ENCODE results near the gene ATRIP.

ATRIP gene

DNA sequence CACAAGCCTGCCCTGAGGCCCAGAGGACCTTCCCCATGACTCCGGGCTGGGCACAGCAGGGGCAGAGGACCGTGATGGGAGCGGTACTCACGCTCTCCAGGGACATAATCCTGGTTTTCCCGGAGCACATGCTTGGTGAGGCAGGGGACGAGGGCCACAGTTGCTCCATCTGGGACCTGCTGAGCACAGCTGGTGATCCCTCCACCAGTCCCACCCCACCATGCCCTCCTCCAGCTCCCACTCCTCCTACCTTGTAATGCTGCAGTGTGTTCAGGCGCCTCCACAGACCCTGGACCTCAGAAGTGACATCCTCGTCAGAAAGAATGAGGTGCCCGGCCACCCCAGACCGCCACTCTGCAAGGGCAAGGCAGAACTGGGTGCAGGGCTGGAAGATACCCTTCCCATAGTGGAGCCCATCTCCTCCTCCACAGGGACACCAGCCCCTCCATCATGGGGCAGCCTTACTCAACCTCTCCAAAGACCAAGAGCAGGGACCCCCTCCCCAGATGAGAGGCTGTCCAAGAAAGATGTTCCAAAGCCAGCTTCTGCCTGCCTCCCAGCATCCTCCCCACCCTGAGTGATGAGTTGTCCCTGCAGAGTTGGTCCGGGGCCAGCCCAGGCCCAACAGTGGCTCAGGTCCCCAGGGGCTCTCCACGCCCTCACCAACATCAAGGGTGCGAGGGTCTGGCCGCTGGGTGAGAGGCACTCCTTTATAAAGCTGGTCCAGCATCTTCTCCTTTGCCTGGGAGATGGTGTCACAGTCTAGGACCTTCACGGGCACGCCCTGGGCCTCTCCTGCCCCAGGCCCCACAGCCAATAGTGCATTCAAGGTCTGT is 36.1 kb upstream of the ATRIP start:
- no peak for DNase-seq

DNA sequence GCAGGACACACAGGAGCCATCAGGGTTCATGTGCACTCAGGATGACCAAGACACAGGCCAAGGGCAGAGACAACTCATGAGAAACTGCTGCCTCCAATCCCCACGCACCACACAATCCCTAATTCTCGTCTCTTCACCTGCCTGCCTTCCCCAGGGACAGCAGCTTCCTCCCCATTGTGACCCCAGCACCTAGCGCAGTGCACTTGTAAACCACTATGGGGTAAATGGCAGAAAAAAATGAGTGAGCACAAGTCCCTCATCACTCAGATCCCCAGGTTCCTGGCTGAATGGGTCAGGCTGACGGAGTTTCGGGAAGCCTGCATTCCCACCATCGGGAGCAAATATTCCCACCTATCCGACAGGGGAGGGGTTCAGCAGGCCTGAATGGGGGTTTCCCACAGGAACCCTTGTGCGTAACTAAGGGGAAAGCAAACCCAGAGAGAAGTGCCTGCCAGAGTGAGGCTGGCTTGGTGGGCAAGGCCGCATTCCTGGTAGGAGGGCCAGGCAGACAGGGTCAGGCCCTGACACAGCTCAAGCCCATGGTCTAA is 35.4 kb upstream of the ATRIP start:
- no peak for DNase-seq

GRCh38 chr3:48411606-48412374 is 34.7 kb upstream of the ATRIP start:
- no peak for DNase-seq

DNA sequence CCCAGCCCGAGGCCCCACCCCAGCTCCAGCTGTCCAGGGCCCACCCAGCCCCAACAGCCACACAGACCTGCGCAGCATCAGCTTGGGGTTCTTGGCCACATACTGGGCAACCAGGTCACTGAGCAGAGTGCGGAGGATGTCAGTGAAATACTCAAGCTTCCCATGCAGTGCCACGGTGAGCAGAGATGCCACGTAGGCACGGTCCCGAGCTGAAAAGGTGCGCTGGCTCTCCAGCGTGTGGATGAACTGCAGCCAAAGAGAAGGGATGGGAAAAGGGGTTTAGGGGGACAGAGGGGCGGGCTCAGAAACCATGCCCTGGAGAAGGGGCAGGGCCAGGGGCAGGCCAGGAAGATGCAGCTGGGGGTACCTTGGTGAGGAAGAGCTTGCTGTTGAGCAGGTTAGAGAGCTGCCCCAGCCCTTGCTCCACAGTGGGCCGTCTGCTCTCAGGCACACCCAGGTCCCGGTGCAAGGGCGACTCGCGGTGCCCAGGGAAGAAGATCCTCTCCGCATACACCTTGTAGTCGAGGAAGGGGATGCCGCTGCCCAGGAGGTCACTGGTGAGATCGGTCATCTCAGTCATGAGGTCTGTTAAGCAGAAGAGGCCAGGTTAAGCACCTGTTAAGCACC is 34.0 kb upstream of the ATRIP start:
- DNase-seq, result no peak

DNA sequence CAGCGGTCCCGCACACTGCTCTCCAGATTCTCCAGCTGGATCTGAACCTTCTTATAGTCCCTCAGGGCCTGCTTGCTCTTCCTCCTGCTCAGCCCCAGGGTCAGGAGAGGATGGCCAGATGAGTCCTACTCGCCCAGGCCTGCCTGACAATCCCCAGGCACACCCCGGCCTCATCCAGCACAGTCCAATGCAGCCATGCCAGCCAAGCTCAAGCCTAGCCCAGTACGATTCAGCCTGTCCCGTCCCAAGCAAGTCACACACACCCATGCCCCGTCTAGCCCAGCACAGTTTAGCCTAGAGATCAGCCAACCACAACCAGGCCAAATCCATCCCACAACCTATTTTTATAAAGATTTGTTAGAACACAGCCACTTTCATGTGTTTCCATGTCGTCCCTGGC is 33.5 kb upstream of the ATRIP start:
- no peak for DNase-seq

- no peak for DNase-seq
Observed at GRCh38 chr3:48413611-48414010, 32.9 kb upstream of the ATRIP start.

DNA sequence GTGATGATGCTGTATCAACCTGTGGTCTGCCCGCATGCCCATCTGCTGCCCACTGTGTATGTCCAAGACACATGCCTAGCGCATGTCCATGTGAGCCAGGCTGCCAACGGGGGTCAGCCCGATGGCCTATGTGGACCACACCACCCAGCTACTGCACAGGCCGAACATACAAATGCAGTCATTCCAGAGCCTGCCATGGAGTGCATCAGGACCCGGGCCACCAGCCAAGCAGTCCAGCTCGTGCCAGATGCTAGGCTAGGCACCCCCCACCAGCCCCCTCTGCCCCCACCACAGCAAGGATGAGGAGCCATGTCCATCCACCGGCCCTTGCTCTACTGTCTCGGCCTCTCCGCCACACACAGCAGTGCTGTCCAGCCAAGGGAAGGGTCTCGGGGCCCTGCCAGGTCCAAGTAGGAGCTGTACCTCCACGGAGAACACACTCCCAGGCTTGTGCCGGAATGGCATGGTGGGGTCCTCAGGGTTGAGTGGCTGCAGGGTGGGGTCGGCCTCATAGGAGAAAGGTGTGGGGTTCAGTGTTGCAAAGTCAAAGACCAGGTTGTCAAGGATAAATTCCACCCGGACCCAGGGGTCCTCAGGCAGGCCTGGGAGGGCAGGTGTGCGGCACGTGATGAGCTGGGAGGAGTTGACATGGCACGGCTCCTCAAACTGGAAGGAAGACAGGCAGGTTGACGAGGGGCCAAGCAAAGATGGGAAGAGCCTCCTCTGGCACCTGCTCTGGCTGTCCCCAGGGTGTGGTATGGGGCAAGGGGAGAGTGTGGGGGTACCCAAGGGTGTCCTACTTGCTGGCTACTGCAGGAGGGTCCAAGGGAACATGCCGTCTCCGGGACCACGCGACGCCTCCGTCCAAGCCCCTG is 31.9 kb upstream of the ATRIP start:
- no peak for DNase-seq

DNA sequence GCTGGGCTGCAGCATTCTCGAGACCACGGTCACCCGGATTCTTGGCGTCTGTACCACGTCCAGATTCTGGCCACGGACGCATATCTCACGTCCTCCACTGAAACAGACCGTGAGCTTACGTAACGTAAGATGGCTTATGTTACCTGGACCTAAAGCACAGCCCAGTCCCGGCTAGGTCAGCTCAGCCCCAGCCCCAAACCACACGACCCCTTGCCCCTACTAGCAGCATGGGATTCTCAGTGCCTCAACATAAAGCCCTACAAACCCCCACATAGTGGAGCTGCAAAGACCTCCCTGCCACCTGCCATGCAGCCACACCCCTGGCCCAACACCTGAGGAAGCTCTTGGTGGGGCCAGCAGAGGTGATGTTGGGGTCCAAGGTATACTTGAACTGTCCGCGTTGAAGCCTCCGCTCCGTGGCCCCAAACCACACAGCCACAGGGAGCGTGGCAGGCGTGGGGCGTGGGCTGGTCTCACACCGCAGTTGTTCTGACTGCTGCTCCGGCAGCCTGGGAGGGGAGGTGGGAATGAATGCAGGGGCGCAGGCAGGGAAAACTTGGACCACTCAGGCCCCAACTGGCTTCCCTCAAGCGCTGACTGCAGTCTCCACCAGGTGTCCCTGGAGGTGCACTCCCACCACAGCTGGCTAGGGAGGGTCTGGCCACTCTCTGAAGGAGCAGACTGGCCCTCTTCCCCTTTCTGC is 31.1 kb upstream of the ATRIP start:
- no peak for DNase-seq

DNA sequence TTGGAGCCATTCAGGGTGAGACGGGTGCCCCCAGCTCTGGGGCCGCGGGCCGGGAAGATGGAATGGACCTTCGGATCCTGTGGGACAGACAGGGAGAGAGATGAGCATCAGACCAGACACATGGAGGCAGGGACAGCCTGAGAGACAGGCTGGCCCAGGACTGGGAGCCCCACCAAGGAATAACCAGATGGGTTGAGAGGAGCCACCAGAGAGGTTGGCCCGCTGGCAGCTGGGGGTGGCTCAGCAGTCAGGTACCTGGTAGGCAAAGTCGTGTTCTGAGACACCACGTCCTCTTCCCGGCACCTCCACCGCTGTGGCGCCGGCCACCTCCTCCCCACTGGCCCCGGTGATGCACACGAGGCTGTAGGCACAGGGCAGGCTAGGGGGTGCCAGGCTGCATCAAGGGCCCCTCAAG is 30.4 kb upstream of the ATRIP start:
- no peak for DNase-seq

DNA sequence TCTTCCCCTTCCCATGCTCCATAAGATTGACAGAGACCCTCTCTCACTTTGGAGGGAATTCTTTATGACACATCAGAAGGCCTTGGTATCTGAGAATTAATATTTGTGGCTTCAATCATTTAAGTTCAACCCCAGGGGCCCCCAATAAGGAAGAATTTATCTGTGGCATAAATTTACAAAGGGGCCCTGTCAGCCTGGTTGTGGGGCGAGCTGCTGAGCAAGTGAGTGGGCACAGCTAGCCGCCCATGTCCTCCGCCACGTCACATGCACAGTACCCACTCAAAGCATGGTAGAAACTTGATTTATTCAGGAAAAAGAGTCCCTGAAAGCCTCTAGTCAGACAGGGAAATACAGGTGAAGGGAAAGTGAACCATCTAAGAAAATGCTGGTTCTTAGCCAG is 30.0 kb upstream of the ATRIP start:
- no peak for DNase-seq

- no peak for DNase-seq
Observed at GRCh38 chr3:48417529-48418108, 28.9 kb upstream of the ATRIP start.

- DNase-seq, result no peak
Observed at GRCh38 chr3:48418140-48418539, 28.4 kb upstream of the ATRIP start.

- no peak for DNase-seq
Observed at GRCh38 chr3:48418651-48419050, 27.9 kb upstream of the ATRIP start.

GRCh38 chr3:48419149-48419548 is 27.4 kb upstream of the ATRIP start:
- no peak for DNase-seq

GRCh38 chr3:48419597-48419996 is 26.9 kb upstream of the ATRIP start:
- DNase-seq, result no peak

GRCh38 chr3:48420561-48420960 is 26.0 kb upstream of the ATRIP start:
- no peak for DNase-seq

DNA sequence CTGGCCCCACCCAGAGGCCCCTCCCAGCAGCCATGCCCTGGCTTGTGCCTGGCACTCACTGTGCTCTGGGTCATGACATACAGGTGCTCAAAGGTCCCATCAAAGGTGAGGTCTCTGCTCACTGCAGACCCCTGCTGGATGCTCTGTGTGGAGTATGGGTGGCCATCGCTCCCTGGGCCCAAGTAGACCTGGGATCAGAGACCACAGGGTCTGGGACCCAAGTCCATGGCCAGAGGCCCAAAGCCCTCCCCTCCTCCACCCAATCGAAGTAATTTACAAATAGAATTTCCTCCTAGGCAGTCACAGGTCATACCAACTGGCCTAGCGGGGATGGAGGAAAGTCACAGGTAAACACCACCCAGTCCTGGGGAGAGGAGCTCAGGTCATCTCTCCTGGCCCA is 24.3 kb upstream of the ATRIP start:
- no peak for DNase-seq

DNA sequence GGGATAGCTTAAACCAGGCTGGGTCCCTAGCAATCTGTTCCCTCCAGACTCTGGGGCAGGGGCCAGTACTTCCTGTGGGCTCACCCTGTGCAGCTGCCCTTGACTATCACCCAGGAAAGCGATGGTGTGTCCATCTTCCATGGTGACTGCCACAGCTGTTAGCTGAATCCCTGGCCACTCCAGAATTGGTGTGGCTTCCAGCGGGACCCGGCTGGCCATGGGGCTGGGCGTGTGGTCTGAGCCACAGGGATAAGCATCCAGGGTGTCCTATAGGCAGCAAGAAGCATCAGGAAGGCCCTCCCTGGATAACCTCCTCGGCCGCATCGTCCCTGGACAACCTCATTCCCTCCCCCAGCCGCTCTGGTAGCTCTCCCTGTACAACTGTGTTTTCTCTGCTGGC is 23.9 kb upstream of the ATRIP start:
- DNase-seq, result no peak

- no peak for DNase-seq
Observed at GRCh38 chr3:48423241-48423882, 23.2 kb upstream of the ATRIP start.

GRCh38 chr3:48423883-48424695 is 22.4 kb upstream of the ATRIP start:
- no peak for DNase-seq

Data from NCI-H1105 treated with DMSO at 0.1 percent for 48 hours (cell line).